ENCODE measurements around the gene ZEB2. TPM values are rescaled to one million over a fixed set of nuclear protein-coding genes. Genes with fewer than 3 reads are reported as not detected.

The ZEB2 gene
- total RNA-seq: 10 to 100 TPM; 76.1 to 91.7 TPM

DNA sequence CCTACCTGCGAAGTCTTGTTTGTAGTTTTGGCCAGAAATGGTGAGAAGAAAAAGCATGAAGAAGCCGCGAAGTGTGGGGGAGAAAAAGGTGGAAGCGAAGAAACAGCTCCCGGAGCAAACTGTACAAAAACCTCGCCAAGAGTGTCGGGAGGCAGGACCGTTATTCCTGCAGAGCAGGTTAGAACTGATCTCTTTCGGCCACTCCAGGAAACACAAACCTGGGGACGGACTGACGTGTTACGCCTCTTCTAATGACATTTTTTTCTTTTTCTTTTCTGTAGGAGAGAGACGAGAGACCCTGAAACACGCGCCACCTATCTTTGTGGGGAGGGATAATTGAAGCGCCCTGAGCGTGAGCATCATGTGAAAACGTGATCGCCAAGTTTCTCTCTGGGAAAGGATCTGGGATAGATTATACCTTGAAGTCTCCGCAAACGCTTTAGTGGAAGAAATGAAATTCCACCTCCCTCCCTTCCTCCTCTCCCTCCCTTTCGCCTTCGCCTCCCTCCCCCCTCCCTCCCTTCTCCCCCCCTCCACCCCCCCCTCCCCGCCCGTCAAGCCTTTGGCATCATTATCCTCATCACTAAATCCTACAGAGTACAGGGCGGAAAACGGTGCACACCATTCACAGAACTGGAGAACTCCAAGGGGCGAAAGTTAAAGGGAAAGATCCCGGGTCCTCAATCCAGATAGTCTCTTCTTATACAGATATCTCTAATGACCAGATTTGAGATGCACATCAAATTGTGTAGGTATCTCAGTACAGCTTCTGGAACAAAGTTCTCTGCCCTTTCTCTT, at the start of gene ZEB2:
TSS of gene ZEB2 (minus strand) at position 186 of the 798 bp plus-strand sequence. CDS start 2,769 bp downstream, outside the sequence.
- TF ChIP-seq CTCF (IDR thresholded peaks at IDR 0.05): peak; percentile 41 to 78
- Histone ChIP-seq H3K9me3 (no peaks in the 10 kb centered on the region), H3K36me3 (peaks cover 3% of the 10 kb centered on the region), H3K4me1 (peaks cover 0 to 24% of the 10 kb centered on the region in 2 donors), H3K27ac (peak within 1 kb of the TSS; percentile 99), H3K27me3 (no peaks in the 10 kb centered on the region), H3K4me3 (peak within 1 kb of the TSS; percentile 73 to 81)
- peak; percentile 84 for DNase-seq (ENCODE audit: low spot score)

GRCh38 chr2:144567745-144568144, 47.8 kb upstream of the ZEB2 start:
- H3K4me3 ChIP-seq: no peak overlapping the region
- no peaks in the 10 kb centered on the region for H3K4me1 ChIP-seq
- DNase-seq (ENCODE audit: low spot score): no peak
- no peaks in the 10 kb centered on the region for H3K9me3 ChIP-seq
- H3K27ac ChIP-seq: no peak overlapping the region
- no peaks in the 10 kb centered on the region for H3K36me3 ChIP-seq
- no peaks in the 10 kb centered on the region for H3K27me3 ChIP-seq
- no peak for TF ChIP-seq CTCF (IDR thresholded peaks at IDR 0.05)

DNA sequence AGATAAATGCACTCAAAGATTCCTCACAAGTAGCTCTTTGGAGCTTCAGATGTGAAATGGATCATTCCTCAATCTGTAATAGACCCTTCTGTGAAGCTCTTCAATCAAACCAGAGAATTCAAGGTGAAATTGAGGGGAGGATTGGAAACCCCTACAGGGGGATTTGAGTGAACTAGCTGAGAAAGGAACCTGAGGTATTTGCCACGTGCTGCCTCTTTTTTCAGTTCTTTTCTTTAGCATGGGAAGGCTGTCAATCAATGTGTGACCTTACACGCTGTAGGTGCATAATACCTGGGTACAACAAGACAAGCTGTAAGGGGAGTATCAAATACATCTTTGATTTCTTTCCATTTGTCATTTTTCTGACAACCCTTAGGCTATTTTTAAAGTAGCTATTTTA, 46.5 kb upstream of the ZEB2 start:
- TF ChIP-seq CTCF (IDR thresholded peaks at IDR 0.05): no peak
- Histone ChIP-seq H3K36me3 (no peaks in the 10 kb centered on the region), H3K4me3 (no peak overlapping the region), H3K9me3 (no peaks in the 10 kb centered on the region), H3K27me3 (no peaks in the 10 kb centered on the region), H3K27ac (no peak overlapping the region), H3K4me1 (no peaks in the 10 kb centered on the region)
- DNase-seq (ENCODE audit: low spot score): no peak

DNA sequence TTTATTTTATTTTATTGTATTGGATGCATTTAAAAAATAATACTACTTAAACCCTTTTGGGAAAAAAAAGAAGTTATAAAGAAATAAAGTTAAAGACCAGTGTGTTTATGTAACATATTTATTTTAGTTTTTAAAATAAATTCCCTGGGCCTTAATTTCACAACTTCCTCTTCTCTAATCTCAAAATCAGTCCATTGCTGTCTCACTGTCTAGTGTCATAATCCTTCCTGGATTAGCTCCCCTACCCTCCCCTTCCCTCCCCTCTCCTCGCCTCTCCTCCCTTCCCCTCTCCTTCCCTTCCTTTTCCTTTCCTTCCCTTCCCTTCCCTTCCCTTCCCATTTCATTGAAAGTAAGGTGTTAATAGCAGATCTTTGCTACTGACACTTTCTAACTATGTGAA, 40.3 kb upstream of the ZEB2 start:
- no peak overlapping the region for H3K4me3 ChIP-seq
- H3K36me3 ChIP-seq: no peaks in the 10 kb centered on the region
- no peaks in the 10 kb centered on the region for H3K4me1 ChIP-seq
- H3K27ac ChIP-seq: no peak overlapping the region
- no peak for TF ChIP-seq CTCF (IDR thresholded peaks at IDR 0.05)
- DNase-seq (ENCODE audit: low spot score): no peak
- no peaks in the 10 kb centered on the region for H3K27me3 ChIP-seq
- no peaks in the 10 kb centered on the region for H3K9me3 ChIP-seq

DNA sequence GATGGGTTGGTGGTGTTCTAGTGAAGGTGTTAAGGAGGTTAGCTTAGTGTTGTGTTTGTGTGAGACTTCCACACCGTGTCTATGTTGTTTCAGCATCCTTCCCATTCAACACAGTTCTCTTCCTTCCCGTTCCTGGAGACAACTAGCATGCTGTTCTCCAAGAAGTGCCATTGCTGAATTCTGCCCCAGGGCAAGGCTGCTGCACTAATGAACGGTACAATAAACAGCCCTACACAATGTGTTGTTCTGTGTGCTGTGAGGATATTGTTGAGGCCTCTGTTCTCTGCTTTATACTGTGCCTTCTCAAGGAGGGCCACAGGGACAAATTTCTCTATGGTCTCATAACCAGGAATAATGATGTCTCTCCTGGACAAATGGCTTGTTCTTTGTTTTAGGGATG, 39.8 kb upstream of the ZEB2 start:
- Histone ChIP-seq H3K27me3 (no peaks in the 10 kb centered on the region), H3K27ac (no peak overlapping the region), H3K4me1 (no peaks in the 10 kb centered on the region), H3K4me3 (no peak overlapping the region), H3K36me3 (no peaks in the 10 kb centered on the region), H3K9me3 (no peaks in the 10 kb centered on the region)
- no peak for TF ChIP-seq CTCF (IDR thresholded peaks at IDR 0.05)
- DNase-seq (ENCODE audit: low spot score): no peak

- DNase-seq (ENCODE audit: low spot score): no peak
- Histone ChIP-seq H3K4me1 (no peaks in the 10 kb centered on the region), H3K9me3 (no peaks in the 10 kb centered on the region), H3K36me3 (no peaks in the 10 kb centered on the region), H3K27ac (no peak overlapping the region), H3K27me3 (no peaks in the 10 kb centered on the region), H3K4me3 (no peak overlapping the region)
- no peak for TF ChIP-seq CTCF (IDR thresholded peaks at IDR 0.05)
Measured at GRCh38 chr2:144559242-144559641, 39.3 kb upstream of the ZEB2 start.
